ENCODE measurements around the gene ARFRP1. TPM values are rescaled to one million over a fixed set of nuclear protein-coding genes. Genes with fewer than 3 reads are reported as not detected.

The ARFRP1 gene
- total RNA-seq, 1 experiment from 2014 or later: 42.7 TPM

DNA sequence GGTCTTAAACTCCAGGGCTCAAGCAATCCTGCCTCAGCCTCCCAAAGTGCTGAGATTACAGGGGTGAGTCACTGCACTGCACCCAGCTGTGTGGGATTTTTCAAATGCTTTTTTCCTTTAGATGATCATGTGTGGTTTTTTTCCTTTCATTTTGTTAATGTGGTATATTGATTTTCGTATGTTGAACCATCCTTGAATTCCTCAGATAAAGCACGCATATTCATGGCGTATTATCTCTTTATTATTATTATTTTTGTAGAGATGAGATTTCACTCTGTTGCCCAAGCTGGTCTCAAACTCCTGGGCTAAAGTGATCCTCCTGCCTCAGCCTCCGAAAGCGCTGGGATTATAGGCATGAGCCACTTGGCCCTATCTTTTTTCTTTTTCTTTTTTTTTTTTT lies 7.1 kb upstream of the ARFRP1 start:
- Mint-ChIP-seq H3K36me3 (ENCODE audit: insufficient read depth in 1 of 3, low read depth in 3 of 3) (peaks cover 51 to 67% (median 63%) of the 10 kb centered on the region in 3 experiments), H3K4me1 (no peaks in the 10 kb centered on the region)

More for the DNA sequence above, 7.1 kb upstream of the ARFRP1 start:
- Mint-ChIP-seq H3K27me3 (ENCODE audit: low read depth) (no peaks in the 10 kb centered on the region), H3K27ac (no peak overlapping the region), H3K9me3 (peaks cover 0 to 5% of the 10 kb centered on the region in 2 experiments; a peak in 4 of 5 replicates), H3K4me3 (no peak overlapping the region)
- Histone ChIP-seq H3K23me2 (ENCODE audit: insufficient read length, low read depth, low read length, poor library complexity, severe bottlenecking) (no peaks in the 10 kb centered on the region), H2BK5ac (ENCODE audit: insufficient read length, low read length) (no peak overlapping the region), H2BK20ac (ENCODE audit: low read depth, low read length, poor library complexity, severe bottlenecking) (no peak overlapping the region), H3K79me1 (ENCODE audit: insufficient read depth, low read depth, low read length, poor library complexity, severe bottlenecking) (peaks cover 7% of the 10 kb centered on the region), H4K20me1 (ENCODE audit: control insufficient read depth, insufficient read depth, insufficient read length) (no peaks in the 10 kb centered on the region), H3K4me2 (ENCODE audit: insufficient read depth, insufficient read length, low read length) (no peak overlapping the region), H3K27me3 (ENCODE audit: insufficient read depth, low read length) (no peaks in the 10 kb centered on the region), H3T11ph (ENCODE audit: low read length) (no peak overlapping the region), H4K5ac (ENCODE audit: insufficient read length, low read depth, low read length) (no peak overlapping the region), H3K56ac (ENCODE audit: insufficient read length, low read depth, low read length) (no peak overlapping the region), H2BK120ac (ENCODE audit: low read depth, low read length, poor library complexity, severe bottlenecking) (no peak overlapping the region), H3K9ac (ENCODE audit: extremely low read depth, insufficient read length, low read length) (no peak overlapping the region), H2AK5ac (ENCODE audit: insufficient read length, low read length) (no peak overlapping the region), H3K27ac (ENCODE audit: insufficient read length, low read depth, low read length) (no peak overlapping the region), H3K4ac (ENCODE audit: low read depth, low read length) (no peak overlapping the region), H4K8ac (replicated peaks; ENCODE audit: insufficient read length, low read depth, low read length) (no peak overlapping the region), H3K79me2 (ENCODE audit: insufficient read depth, low read length) (peaks cover 4% of the 10 kb centered on the region; the same call in 1 of the 2 replicates), H3K18ac (ENCODE audit: insufficient read length, low read depth, low read length) (no peak overlapping the region), H3K9me3 (ENCODE audit: control insufficient read depth, low read depth, low read length) (no peaks in the 10 kb centered on the region), H2AFZ (ENCODE audit: low read length) (no peak overlapping the region), H3K23ac (ENCODE audit: insufficient read length, low read depth, low read length) (no peak overlapping the region), H3K4me1 (ENCODE audit: insufficient read depth, low read length) (no peaks in the 10 kb centered on the region), H2BK12ac (ENCODE audit: insufficient read length, low read depth, low read length) (no peak overlapping the region), H4K91ac (ENCODE audit: insufficient read length, low read depth, low read length) (no peak overlapping the region), H2BK15ac (ENCODE audit: low read depth, low read length) (no peak overlapping the region), H3K14ac (ENCODE audit: insufficient read depth, low read length) (no peak overlapping the region)
- DNase-seq: no peak
- WGBS (ENCODE audit: extremely low coverage, insufficient read length, low lambda C conversion rate): no CpG with 5 or more reads among the region's 5 CpGs
- TF ChIP-seq, protein P1, sequence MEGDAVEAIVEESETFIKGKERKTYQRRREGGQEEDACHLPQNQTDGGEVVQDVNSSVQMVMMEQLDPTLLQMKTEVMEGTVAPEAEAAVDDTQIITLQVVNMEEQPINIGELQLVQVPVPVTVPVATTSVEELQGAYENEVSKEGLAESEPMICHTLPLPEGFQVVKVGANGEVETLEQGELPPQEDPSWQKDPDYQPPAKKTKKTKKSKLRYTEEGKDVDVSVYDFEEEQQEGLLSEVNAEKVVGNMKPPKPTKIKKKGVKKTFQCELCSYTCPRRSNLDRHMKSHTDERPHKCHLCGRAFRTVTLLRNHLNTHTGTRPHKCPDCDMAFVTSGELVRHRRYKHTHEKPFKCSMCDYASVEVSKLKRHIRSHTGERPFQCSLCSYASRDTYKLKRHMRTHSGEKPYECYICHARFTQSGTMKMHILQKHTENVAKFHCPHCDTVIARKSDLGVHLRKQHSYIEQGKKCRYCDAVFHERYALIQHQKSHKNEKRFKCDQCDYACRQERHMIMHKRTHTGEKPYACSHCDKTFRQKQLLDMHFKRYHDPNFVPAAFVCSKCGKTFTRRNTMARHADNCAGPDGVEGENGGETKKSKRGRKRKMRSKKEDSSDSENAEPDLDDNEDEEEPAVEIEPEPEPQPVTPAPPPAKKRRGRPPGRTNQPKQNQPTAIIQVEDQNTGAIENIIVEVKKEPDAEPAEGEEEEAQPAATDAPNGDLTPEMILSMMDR (conservative IDR thresholded peaks at IDR 0.05): no peak
